WI38 (cell line): ENCODE measurements around the gene PID1.

ENCODE experiments used
- H3K4me3 ChIP-seq: 2 replicates; pipeline ENCODE4 v1.5.1; 2011; ENCODE audit warnings: low read depth, mild to moderate bottlenecking, control low read depth, low read length
- CTCF ChIP-seq: IDR thresholded peaks from 2 replicates; pipeline ENCODE4 v1.5.1; 2012; ENCODE audit warnings: low read depth, mild to moderate bottlenecking, control low read depth, low read length

Gene PID1

GRCh38 chr2:229181641-229182040 lies 89.4 kb downstream of the PID1 start:
- TF ChIP-seq CTCF, result no peak
- no peak overlapping the region for H3K4me3 ChIP-seq

- no peak for TF ChIP-seq CTCF
- no peak overlapping the region for H3K4me3 ChIP-seq
These were observed 90.4 kb downstream of the PID1 start for GRCh38 chr2:229180658-229181057.

- no peak overlapping the region for H3K4me3 ChIP-seq
- no peak for TF ChIP-seq CTCF
These were observed 91.5 kb downstream of the PID1 start for GRCh38 chr2:229179628-229180027.

- no peak for TF ChIP-seq CTCF
- H3K4me3 ChIP-seq, result no peak overlapping the region
These were observed 92.4 kb downstream of the PID1 start for GRCh38 chr2:229178706-229179105.

- no peak overlapping the region for H3K4me3 ChIP-seq
- no peak for TF ChIP-seq CTCF
These were observed 93.0 kb downstream of the PID1 start for GRCh38 chr2:229178117-229178516.

- no peak for TF ChIP-seq CTCF
- no peak overlapping the region for H3K4me3 ChIP-seq
These were observed 95.0 kb downstream of the PID1 start for GRCh38 chr2:229176136-229176535.

GRCh38 chr2:229175497-229175863 lies 95.6 kb downstream of the PID1 start:
- H3K4me3 ChIP-seq, result no peak overlapping the region
- no peak for TF ChIP-seq CTCF
